Fibroblast of the aortic adventitia (primary cell): Measurements from ENCODE around the gene MAPK4. TPM values are rescaled to one million over a fixed set of nuclear protein-coding genes. Genes with fewer than 3 reads are reported as not detected.

ENCODE experiments used
- DNase-seq: peaks from one replicate; pipeline ENCODE4 v3.0.0-alpha.2; 2010; ENCODE audit warnings: low read depth
- H3K4me3 ChIP-seq: 2 replicates; pipeline ENCODE4 v1.5.1; 2011; ENCODE audit warnings: low read depth, mild to moderate bottlenecking, control low read depth, low read length, moderate library complexity
- CTCF ChIP-seq: IDR thresholded peaks from 2 replicates; pipeline ENCODE4 v1.5.1; 2011; ENCODE audit warnings: mild to moderate bottlenecking, low read length, control low read depth, inconsistent platforms; ENCODE audit not compliant: insufficient read depth
- total RNA-seq: library from RNA; depleted of rRNA; stranded (reverse); fragments of >200 nt; gene quantifications from 2 replicates; pipeline ENCODE4 v1.2.3, GENCODE V29; 2012; ENCODE audit warnings: low replicate concordance

The MAPK4 gene
- total RNA-seq, 1 donor: under 0.01 TPM

DNA sequence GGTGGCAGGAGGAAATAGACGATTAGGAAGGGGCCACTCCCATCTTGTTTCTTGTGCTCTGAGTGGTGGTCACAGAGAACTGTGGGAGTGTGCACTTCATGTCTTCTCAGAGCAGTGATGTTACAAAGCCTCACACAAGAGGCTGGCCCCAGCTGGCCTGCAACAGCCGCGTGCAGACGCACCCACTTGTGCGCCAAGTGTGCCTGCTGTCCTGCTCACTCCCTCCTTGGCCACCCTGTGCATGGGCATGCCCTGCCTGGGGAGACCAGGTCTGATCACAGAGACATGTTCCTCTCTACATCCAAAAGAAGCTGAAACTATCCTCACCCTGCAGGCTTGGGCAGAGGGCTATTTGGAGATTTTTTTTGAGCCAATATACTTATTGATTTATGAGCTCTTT, 151.5 kb downstream of the MAPK4 start:
- no peak for TF ChIP-seq CTCF
- DNase-seq: no peak
- H3K4me3 ChIP-seq: no peak overlapping the region

GRCh38 chr18:50715919-50716318, 156.0 kb downstream of the MAPK4 start:
- peak; percentile 3 for DNase-seq
- H3K4me3 ChIP-seq: no peak overlapping the region
- TF ChIP-seq CTCF: no peak

- no peak for DNase-seq
Observed at GRCh38 chr18:50716902-50717301, 157.0 kb downstream of the MAPK4 start.

DNA sequence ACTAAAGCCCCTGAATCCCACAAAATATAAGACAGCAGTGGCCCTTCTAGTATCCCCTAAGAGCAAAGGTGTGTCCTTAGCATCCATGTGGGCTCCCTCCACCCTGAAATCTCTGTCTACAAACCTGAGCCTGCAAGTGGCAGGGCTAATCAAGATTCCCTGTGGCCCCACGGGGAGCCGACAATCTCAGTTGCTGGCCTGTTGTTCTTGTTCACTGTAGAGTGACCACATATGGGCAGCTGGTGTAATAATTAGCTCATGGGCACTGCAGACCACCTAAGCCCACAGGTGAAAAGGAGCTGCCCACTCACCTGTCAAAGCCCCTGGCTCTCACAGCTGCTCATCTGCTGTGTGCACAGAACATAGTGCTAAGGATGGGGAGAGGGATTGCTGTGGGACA, 157.7 kb downstream of the MAPK4 start:
- no peak overlapping the region for H3K4me3 ChIP-seq
- TF ChIP-seq CTCF: no peak
- no peak for DNase-seq

More at GRCh38 chr18:50716902-50717301, 157.0 kb downstream of the MAPK4 start:
- no peak overlapping the region for H3K4me3 ChIP-seq
- TF ChIP-seq CTCF: no peak

DNA sequence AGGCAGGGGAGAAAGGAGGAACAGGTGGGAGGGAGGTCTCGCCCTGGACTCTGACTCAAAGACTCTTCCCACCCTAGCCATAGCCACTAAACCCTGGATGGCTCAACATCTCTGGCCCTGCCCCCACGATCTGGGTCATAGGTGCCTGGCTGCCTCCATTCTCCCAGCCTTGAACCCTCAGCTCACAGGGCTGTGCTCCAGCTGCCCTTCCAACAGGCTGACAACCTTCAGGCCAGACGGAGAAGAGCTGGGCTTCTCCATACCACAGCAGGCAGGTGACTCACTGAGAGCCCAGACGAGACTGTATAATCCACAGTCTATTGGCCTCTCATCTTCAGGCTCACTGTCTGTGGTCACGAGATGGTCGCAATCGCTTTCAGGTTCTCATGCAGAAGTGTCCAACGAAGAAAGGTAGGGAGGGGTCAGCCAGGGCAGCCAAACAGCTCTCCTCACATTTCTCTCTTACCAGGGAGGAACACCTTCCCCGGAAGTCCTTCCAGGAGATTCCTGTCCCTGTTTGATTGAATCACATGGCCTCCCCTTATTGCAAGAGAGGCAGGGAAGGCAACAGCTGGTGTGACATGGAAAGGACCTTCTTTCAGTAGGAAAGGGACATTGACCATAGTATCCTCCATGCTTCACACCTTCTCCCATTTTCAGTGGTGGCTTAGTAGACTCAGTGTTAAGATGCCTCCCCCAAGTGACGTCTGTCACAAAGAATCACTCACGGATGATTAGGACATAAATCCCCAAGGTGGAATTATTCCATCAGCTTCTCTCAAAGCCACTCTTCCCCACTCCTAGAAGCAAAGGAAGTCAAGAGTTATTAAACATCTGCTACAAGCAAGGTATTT, 159.8 kb downstream of the MAPK4 start:
- TF ChIP-seq CTCF: no peak
- H3K4me3 ChIP-seq: no peak overlapping the region
- no peak for DNase-seq

- no peak for TF ChIP-seq CTCF
- DNase-seq: no peak
- no peak overlapping the region for H3K4me3 ChIP-seq
Observed at GRCh38 chr18:50720325-50720674, 160.4 kb downstream of the MAPK4 start.

DNA sequence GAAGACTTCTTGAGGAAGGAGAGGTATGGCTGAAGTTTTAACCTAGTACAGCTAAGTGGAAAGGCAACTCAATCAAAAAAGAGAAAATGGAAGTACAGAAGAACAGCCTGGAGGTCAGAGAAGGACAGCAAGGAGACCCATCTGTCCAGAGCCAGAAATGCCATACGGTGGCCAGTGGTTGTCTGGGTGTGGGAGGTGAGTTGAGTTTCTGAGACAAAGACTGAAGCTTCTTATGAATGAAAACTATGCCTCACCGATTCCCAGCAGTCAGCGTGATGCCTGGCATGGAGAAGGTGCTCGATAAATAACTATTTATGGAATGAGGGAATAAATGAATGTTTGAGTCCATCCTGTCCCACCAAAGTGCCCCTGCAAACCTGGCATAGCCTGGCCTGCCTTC, 161.1 kb downstream of the MAPK4 start:
- no peak for TF ChIP-seq CTCF
- DNase-seq: no peak
- H3K4me3 ChIP-seq: no peak overlapping the region
